GM19025 (cell line): ENCODE measurements around the gene BMP7.

Source experiments
- ATAC-seq: cut with Tn5 transposase; IDR thresholded peaks from one replicate; pipeline ENCODE4 v1.9.1; 2021; ENCODE audit warnings: mild to moderate bottlenecking, low read depth, moderate library complexity; ENCODE audit not compliant: unreplicated experiment

The BMP7 gene

GRCh38 chr20:57266291-57267157 is at the start of gene BMP7:
TSS of gene BMP7 (minus strand) at chr20:57266641. CDS start at chr20:57266122, 519 bp downstream.
- ATAC-seq, result no peak

- no peak for ATAC-seq
These were observed 49.6 kb upstream of the BMP7 start for GRCh38 chr20:57315976-57316480.

- ATAC-seq, result no peak
These were observed 48.9 kb upstream of the BMP7 start for GRCh38 chr20:57315083-57315975.

DNA sequence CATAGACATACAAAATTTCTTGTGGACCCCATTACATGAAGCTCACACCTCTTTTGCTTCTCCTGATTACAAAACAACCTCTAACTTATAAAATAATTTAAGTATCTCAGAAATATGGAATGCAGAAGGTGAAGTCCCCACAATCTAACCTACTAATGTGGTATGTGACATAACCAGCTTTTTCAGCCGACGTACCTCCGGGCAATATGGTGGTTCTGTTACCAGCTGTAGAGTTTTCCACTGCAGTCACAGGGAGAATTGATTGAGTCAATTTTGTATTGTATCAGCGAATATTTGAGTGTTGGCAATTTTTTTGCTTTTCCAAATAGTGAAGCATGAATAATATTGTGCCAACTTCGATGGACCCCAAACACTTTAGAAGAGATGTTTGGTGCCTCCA is 47.5 kb upstream of the BMP7 start:
- no peak for ATAC-seq

DNA sequence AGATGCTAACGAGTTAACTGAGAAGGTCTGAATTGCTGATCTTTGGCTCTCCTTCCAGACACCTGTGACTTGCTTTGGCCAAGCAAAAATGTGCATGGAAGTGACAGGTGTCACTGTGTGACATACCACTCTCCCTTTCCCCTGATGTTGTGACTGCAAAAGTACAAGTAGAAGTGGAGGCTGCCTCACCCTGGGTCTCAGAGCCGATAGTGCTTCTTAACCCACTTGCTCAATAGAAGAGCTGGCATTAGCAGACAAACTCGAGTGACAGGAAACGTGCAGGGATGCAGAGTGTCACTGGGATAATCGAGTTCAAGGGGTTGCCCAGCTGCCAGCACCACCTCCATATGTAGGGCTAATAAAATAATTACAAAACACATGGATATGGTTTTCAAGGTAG is 46.8 kb upstream of the BMP7 start:
- ATAC-seq, result no peak

- no peak for ATAC-seq
These were observed 45.7 kb upstream of the BMP7 start for GRCh38 chr20:57312138-57312537.

GRCh38 chr20:57310821-57311514 is 44.5 kb upstream of the BMP7 start:
- ATAC-seq, result no peak

DNA sequence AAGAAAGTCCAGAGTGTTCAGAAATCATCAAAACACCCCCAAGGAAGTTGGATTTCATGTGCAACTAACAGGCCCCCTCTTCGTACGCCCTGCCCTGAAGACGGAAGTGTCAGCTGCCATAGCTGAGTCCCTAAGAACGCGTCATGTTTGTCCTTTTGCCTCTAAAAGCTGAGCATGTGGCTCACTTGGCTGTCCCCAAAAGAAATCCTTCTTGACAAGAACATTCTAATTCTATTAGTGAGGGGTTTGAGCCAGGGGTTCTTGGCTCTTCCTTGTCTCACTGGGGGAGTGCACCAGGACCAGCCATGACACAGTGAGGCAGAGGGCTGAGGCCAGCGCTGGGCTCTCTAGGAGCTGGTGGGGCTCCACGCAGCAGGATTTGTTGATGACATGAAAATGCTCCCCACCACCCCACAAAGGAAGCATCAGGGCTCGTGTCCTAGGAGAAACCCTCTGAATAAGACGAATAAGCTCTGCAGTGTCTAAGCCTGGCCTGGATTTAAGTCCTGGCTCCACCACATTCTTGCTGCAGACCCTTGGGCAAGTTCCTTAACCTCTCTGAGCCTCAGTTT is 43.2 kb upstream of the BMP7 start:
- ATAC-seq, result no peak

DNA sequence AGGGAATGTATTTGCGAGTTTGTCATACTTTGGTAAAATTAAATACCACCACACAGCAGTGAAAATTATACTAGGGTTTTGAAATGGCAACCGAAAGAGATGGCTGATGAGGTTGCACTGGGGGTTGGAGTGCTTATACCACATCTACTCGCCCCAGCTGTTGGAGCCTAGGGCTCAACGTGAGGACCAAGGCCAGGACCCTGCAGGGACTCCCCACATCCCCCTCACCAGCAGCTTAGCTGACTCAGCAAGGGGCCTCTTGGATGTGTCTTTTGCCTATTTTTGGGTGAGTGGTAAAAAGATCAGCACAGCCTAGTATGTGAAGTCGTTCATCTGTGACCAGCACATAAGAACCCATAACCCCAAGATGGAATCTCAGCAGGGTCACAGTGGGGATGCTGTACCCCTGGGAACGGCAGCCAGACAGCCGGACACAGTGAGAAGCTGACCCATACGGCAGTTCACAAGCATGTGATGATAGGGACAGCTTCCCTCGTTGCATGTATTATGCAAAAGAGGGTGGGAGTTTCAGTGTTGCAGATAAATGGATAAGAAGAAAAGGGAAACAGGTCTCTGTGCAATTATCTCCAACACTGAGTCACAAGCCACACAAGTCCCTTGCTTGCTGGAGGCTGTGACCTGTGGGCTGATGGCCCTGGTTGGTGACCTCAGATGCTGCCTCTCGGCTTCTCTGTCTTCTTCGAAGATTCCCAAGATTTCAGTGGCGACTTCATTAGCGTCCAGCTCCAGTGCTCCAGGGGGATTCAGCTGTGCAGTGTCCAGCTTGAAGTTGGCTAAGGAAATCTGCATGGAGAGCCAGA is 42.2 kb upstream of the BMP7 start:
- no peak for ATAC-seq

DNA sequence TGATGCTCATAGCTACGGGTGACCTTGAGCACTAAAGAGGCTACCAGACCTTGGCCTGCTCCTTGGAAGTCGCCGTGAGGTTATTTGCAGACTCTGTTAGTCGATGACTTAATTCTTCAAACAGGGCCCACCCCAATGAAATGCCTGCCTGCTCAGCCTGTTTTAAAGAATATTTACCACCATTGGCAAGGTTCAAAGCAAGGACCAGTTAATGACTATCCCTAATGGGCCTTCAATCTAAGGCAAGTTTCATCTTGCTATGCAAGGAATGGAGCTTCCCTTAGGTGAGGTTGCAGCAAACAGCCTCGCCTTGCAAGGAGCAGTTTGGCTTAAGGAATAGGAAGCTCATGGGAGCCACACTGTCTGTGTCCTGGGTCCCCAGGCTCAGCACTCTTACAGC is 40.3 kb upstream of the BMP7 start:
- no peak for ATAC-seq

DNA sequence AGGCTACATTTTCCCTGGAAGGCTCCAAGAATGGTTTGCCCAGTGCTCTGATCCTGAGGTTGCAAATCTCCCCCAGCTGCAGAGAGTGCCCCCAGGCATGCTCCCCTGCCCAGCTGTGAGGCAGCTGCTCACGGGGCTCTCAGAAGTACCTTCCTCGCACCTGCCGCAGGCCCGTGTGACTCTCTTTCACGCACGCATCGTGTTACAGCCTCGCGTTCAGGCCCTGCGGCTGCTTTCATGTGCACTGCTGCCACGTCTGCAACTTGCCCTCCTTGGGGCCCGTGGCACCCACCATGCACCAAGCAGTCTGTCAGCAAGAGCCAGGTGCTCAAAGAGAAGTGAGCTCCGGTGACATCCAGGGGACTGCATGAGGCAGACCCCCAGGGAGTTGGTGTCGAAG is 34.6 kb upstream of the BMP7 start:
- no peak for ATAC-seq

DNA sequence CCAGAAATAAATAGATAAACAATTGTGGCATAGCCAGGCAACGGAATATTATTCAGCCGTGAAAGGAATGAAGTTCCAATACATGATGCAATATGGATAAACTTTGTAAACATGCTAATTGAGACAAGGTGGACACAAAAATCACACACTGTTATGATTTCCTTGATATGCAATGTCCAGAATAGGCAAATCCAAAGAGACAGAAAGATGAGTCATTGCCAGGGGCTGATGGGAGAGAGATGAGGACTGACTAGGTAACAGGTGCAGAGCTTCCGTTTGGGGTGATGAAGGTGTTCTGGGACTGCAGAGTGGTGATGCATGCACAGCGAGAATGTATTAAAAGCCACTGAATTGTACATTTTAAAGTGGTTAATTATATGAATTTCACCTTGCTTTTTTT is 32.0 kb upstream of the BMP7 start:
- no peak for ATAC-seq

DNA sequence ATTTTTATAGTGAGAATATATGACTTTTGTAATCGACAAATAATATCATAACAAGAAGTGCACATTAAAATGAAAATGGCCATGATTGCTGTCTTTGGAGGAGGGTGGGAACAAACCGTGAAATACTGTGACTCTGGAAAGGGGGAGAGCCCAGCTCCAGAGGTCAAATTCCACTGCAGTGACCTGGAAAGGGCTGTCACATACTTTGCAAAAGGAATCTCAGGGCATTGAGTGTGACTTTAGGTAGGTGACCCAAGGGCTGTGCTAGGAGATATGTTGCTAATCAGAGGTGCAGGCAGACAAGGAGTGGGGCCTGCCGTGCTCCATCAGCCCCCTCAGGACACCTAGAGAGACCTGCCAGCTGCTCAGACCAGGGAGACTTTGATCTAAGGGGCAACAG is 28.1 kb upstream of the BMP7 start:
- no peak for ATAC-seq

DNA sequence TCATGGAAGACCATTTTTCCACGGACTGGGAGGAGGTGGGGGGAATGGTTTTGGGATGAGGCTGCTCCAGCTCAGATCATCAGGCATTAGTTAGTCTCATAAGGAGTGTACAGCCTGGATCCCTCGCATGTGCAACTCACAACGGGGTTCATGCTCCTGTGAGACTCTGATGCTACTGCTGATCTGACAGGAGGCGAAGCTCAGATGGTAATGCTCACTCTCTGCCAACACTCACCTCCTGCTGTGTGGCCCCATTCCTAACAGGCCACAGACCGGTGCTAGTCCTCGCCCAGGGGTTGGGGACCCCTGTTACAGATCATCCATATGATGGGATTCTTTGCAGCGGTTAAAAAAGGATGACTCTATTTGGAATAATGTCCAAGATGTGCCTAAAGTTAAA is 27.6 kb upstream of the BMP7 start:
- ATAC-seq, result no peak

GRCh38 chr20:57292611-57293010 is 26.2 kb upstream of the BMP7 start:
- ATAC-seq, result no peak

DNA sequence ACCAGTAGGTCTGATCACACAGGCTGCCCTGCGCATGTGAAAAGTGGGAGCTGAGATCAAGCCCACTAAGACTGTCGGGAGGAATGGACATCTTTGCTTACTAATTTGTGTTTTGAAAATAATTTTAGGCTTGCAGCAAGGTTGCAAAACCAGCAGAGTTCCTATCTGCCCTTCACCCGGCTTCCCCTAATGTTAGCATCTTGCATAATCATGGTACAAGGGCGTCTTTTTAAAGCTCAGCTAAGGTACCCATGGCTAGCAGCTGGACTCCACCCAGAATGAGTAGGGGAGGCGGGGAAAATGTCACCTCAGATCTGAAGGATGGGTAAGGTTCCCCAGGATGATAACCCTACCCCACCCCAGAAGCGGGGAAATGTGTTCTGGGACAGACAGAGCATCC is 25.3 kb upstream of the BMP7 start:
- ATAC-seq, result no peak

DNA sequence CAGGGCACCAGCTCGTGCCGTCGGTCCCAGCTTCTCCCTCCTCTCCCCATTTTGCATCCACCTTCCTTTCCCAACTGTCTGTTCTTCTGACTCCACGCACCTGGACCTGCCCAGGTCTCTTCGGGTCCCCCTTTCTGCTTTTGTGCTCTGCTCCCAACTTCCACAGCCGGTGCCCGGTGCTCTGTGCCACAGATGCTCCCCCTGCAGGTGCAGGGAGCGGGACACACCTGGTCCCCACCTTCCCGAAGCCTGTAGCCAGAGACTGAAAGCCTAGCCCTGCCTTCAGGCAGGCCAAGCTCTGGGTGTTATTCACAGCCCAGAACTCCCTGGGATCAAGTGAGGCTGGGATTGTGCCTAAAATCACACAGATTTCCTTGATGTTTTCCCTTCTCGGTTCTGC is 24.6 kb upstream of the BMP7 start:
- ATAC-seq, result no peak

DNA sequence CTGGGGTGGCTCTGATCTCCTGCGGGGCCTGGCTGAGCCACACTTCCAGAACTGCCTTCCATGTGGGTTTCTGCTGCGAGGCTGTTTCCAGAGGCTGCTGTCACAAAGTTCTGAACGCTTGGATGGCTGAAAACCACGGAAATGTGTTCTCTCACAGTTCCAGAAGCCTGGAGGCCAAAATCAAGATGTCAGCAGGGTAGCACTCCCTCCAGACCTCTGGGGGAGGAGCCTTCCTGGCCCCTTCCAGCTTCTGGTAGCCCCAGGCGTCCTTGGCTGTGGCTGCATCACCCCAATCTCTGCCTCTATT is 23.7 kb upstream of the BMP7 start:
- no peak for ATAC-seq

GRCh38 chr20:57289391-57290177 is 23.1 kb upstream of the BMP7 start:
- ATAC-seq, result no peak
